Activated CD4-positive, alpha-beta T cell treated with anti-CD3 and anti-CD28 coated beads for 36 hours (primary cell): ENCODE measurements around the gene TRPM7. TPM values are rescaled to one million over a fixed set of nuclear protein-coding genes. Genes with fewer than 3 reads are reported as not detected.

Source experiments
- ATAC-seq: fragments of 200-7000 bp; cut with Tn5 transposase; one replicate; pipeline ENCODE4 v1.10.0; 2021; ENCODE audit warnings: mild to moderate bottlenecking, moderate library complexity
- CTCF ChIA-PET: fragments of 350-600 bp; sonication (Branson Sonifier 250); formaldehyde crosslinking; loops from one replicate; lab custom pipeline; 2021; ENCODE audit warnings: antibody characterized with exemption; lab: Charles Lee
- POLR2A ChIA-PET: fragments of 350-600 bp; sonication (Branson Sonifier 250); formaldehyde crosslinking; loops from one replicate; lab custom pipeline; 2021; ENCODE audit warnings: antibody characterized with exemption, inconsistent platforms; lab: Charles Lee
- DNase-seq: peaks from one replicate; pipeline ENCODE4 v3.0.0-alpha.2; 2020
- H3K27ac Mint-ChIP-seq: one replicate; pipeline ENCODE4 v1.8.0; 2021; ENCODE audit warnings: mixed read lengths
- H3K27me3 Mint-ChIP-seq: one replicate; pipeline ENCODE4 v1.8.0; 2021; ENCODE audit warnings: mixed read lengths
- H3K36me3 Mint-ChIP-seq: one replicate; pipeline ENCODE4 v1.8.0; 2021; ENCODE audit warnings: low read depth, mixed read lengths
- H3K4me1 Mint-ChIP-seq: one replicate; pipeline ENCODE4 v1.8.0; 2021; ENCODE audit warnings: mixed read lengths
- H3K4me3 Mint-ChIP-seq: one replicate; pipeline ENCODE4 v1.8.0; 2021; ENCODE audit warnings: mild to moderate bottlenecking, moderate library complexity, mixed read lengths
- H3K9me3 Mint-ChIP-seq: one replicate; pipeline ENCODE4 v1.8.0; 2021; ENCODE audit warnings: low read depth, mixed read lengths
- intact Hi-C, 2 experiments: fragments of 100-400 bp; cut with DNase I in 1 of 2; cut with micrococcal nuclease in 1 of 2; formaldehyde crosslinking; loops; one replicate each; pipeline versions ENCODE4 v1.14.2 to v1.15.1; 2022 to 2024; cut with DNase I, micrococcal nuclease
- total RNA-seq, 2 experiments: library from RNA; stranded (reverse); gene quantifications; one replicate each; pipeline ENCODE4 v1.2.3, GENCODE V29; 2021

TRPM7 gene
- total RNA-seq, 2 experiments from 2014 or later: 40.7 to 41.4 TPM

DNA sequence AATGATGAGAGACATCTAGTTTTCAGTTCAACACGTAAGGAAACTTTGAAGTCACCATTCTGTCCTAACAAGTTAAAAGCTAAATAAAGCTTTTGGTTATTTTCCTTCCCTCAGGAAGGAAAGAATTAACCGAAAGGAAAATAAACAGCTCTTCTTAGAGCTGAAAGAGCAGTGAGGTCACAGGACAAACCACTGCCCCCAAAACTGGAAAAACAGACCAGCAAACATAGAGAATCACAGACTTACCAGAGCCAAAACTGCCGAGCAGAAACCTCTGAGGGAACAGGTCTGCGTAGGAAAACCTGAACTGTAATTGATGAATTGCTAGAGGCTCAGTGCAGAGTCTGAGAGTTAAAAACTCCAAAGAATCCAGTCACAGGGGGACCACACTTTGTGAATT is 154.8 kb downstream of the TRPM7 start:
- no peak overlapping the region for H3K4me3 Mint-ChIP-seq
- H3K9me3 Mint-ChIP-seq: no peaks in the 10 kb centered on the region
- CTCF ChIA-PET: interaction anchor here (0.6 to 0.8 kb wide), 3 partner anchors 22 to 895 kb away, joined by 3 read pairs; no protein-coding TSS in a partner anchor
- DNase-seq (no peak), ATAC-seq (no peak)
- no peaks in the 10 kb centered on the region for H3K36me3 Mint-ChIP-seq
- intact Hi-C loops: no loop called here
- POLR2A ChIA-PET: no interaction called here
- H3K4me1 Mint-ChIP-seq: no peaks in the 10 kb centered on the region
- H3K27me3 Mint-ChIP-seq: no peaks in the 10 kb centered on the region
- no peak overlapping the region for H3K27ac Mint-ChIP-seq

DNA sequence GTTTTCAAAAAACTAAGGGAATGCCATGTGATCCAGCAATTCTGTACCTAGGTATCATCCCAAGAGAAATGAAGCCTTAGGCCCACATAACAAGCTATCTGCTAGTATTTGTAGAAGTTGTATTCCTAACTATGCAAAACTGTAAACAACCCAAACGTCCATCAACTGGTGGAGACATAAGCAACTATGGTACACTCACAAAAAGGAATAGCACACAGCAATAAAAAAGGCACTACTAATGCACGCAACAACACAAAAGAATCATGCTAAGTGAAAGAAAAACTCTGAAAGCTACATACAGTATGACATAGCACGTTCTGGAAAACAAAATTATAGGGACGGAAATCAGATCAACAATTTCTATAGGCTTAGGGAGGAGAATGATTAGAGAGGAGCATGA is 155.4 kb downstream of the TRPM7 start:
- intact Hi-C loops: no loop called here
- Mint-ChIP-seq H3K4me3 (no peak overlapping the region), H3K9me3 (no peaks in the 10 kb centered on the region), H3K27me3 (no peaks in the 10 kb centered on the region), H3K27ac (no peak overlapping the region), H3K4me1 (no peaks in the 10 kb centered on the region), H3K36me3 (no peaks in the 10 kb centered on the region)
- DNase-seq (no peak), ATAC-seq (no peak)
- ChIA-PET POLR2A (no interaction called here), CTCF (interaction anchor here (0.7 to 0.8 kb wide), 2 partner anchors 20 to 333 kb away, joined by 3 read pairs; no protein-coding TSS in a partner anchor)

DNA sequence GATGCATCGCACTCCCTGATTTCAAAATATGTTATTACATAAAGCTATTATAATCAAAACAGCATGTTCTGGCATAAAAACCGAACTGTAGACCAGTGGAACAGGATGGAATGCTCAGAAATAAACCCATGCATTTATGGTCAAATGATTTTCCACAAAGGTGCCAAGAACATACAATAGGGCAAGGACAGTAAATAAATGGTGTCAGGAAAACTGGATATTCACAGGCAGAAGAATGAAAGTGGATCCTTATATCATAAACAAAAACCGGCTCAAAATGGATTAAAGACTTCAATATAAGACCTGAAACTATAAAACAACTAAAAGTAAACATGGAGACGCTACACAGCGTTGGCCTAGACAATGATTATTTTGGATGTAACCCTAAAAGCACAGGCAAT is 162.7 kb downstream of the TRPM7 start:
- Mint-ChIP-seq H3K4me3 (no peak overlapping the region), H3K36me3 (no peaks in the 10 kb centered on the region), H3K27me3 (no peaks in the 10 kb centered on the region), H3K9me3 (no peaks in the 10 kb centered on the region), H3K27ac (no peak overlapping the region), H3K4me1 (no peaks in the 10 kb centered on the region)
- DNase-seq (no peak), ATAC-seq (no peak)
- intact Hi-C loops: no loop called here
- ChIA-PET POLR2A (interaction anchor here (0.6 kb wide), 1 partner anchor 386 kb away, joined by 3 read pairs; no protein-coding TSS in a partner anchor), CTCF (no interaction called here)

DNA sequence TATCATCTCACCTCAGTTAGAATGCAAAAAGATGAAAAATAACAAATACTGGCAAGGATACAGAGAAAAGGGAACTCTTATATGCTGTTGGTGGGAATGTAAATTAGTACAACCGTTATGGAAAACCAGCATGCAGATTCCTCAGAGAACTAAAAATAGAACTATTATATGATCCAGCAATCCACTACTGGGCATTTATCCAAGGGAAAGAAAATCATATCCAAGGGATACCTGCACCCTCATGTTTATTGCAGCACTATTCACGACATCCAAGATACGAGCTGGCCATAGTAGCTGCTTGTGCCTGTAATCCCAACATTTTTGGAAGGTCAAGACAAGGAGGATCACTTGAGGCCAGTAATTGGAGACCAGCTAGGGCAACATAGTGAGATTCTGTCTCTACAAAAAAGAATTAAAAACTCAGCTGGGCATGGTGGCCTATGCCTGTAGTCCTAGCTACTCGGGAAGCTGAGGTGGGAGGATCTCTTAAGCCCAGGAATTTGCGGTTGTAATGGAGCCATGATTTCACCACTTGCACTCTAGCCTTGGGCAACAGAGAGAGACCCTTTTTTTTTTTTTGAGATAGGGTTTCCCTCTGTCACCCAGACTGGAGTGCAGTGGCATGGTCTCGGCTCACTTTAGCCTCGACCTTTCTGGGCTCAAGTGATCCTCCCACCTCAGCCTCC is 166.7 kb downstream of the TRPM7 start:
- ATAC-seq (no peak), DNase-seq (no peak)
- intact Hi-C loops: no loop called here
- CTCF ChIA-PET: no interaction called here
- Mint-ChIP-seq H3K27ac (no peak overlapping the region), H3K4me1 (no peaks in the 10 kb centered on the region), H3K27me3 (no peaks in the 10 kb centered on the region), H3K4me3 (no peak overlapping the region), H3K9me3 (peaks cover 3% of the 10 kb centered on the region), H3K36me3 (peaks cover 2% of the 10 kb centered on the region)
- POLR2A ChIA-PET: no interaction called here

DNA sequence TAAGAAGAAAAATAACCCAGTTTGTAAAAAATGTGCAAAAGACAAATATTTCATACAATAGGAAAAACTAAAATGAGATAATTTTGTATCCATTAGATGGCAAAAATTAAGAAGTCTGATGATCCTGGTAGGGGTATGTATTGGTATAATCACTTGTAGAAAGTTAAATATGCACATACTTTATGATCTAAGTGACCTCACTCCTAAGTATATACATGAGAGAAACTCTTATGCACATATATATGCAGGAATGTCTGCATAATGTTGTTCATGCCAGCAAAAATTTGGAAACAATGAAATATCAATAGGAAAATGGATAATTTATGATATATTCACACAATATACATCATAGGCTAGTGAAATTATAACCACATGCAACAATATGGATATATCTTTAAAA is 173.6 kb downstream of the TRPM7 start:
- H3K9me3 Mint-ChIP-seq: no peaks in the 10 kb centered on the region
- CTCF ChIA-PET: no interaction called here
- intact Hi-C loops: no loop called here
- H3K4me1 Mint-ChIP-seq: no peaks in the 10 kb centered on the region
- no peak for ATAC-seq
- no peak for DNase-seq
- no peak overlapping the region for H3K27ac Mint-ChIP-seq
- no peaks in the 10 kb centered on the region for H3K36me3 Mint-ChIP-seq
- no peaks in the 10 kb centered on the region for H3K27me3 Mint-ChIP-seq
- no peak overlapping the region for H3K4me3 Mint-ChIP-seq
- POLR2A ChIA-PET: no interaction called here

Other genes with a start within 250 kb of the TRPM7 start
- not detected for gene USP50, start 140.1 kb downstream of the TRPM7 start, total RNA-seq
- 10 to 100 TPM; 53.1 to 66.1 TPM for gene SPPL2A, start 78.9 kb upstream of the TRPM7 start, total RNA-seq
- gene AP4E1, start 221.9 kb upstream of the TRPM7 start, total RNA-seq: 10 to 100 TPM in 1 of 2 experiments, 1 to 10 TPM in 1; 9.0 to 13.1 TPM